HTERT RPE-1 (cell line): ENCODE results near the gene RASGEF1C.

Experiments
- in situ Hi-C: fragments of 300-500 bp; cut with MboI; formaldehyde crosslinking; loops from 4 replicates; pipeline ENCODE4 v1.14.3; 2020; ENCODE audit warnings: low sequenced_read_pairs

RASGEF1C gene

GRCh38 chr5:180187767-180188166 is 21.2 kb downstream of the RASGEF1C start:
- in situ Hi-C loops: no loop called here

DNA sequence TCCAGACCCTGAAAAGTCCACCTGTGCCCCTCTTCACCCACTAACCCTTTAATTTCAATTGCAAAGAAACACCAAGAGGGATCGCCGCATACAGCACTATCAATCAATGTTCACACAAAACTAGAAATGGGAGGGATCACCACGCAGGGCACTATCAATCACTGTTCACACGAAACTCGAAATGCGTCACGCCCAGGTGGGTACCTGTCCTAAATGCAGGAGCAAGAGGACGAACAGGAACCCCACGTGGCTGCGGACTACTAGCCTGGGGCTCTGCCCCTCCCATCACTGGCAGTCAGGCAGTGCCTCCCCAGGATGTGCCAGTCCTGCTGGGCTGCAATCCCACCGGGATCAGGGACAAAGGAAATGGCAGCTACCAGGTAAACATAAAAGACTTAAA is 28.2 kb downstream of the RASGEF1C start:
- in situ Hi-C loops: no loop called here

DNA sequence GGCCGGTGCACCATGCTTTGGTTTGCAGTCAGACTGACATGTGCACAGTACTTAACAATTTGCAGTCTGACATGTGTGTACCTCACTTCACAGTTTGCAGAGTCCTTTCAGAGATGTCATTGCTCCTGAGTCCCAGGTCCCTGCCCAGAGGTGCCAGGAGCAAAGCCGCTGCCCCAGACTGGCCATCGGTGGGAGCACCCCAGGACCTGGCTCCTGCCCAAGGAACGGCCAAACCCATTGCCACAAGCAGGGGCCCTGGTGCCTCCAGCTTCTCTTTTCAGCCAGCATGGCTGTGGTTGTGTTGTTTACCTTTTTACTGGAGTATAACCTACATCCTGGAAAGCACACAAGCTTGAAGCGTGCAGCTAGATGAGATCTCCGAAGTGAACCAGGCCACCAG is 28.6 kb downstream of the RASGEF1C start:
- in situ Hi-C loops: no loop called here

DNA sequence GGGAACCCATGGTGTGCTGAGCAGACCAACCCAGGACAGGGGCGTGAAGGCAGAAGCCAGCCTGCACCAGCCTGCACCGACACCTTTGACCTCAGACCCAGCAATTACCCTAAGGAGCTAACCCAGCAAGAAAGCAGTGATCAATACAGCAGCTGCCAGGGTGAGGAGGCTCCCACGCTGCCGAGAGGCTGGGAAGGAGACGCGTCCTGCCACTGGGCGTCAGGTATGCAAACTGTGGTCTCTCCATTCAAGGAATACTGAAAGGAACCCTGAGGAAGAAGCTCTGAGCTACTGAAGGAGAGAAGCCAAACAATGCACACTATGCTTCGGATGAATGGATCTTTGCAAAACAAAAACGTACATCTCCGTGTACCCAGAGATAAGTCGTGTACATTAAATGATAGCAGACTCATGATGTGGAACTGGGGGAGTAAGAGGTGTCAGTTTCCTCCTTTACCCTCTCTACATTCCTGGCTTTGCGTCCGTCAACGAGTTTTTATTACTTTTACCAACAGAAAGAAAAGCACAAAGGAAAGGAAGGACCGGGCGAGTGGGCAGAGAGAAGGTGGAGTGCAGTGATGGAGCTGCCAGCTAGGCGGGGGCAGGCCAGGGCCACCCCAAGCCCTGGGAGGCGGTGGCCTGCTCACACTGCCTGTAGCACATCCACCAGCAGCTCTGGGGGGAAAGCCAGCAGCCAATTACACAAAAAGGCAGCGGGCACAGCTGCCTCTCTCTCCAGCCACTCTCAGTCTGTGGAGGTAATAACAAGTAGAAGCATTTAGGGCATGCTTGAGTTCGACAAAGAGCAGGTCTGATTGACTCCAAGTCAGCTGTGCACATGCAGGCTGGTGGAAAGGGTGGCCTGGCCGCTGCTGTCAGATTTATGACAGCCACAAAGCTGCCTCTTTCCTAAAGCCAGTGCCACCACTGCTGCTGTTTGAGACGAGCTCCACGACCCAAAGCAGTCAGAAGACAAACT is 29.3 kb downstream of the RASGEF1C start:
- in situ Hi-C loops: no loop called here

- in situ Hi-C loops: no loop called here
Observed at GRCh38 chr5:180178531-180179441, 30.2 kb downstream of the RASGEF1C start.

- in situ Hi-C loops: no loop called here
Observed at GRCh38 chr5:180176191-180176590, 32.8 kb downstream of the RASGEF1C start.

- in situ Hi-C loops: no loop called here
Observed at GRCh38 chr5:180175015-180175431, 34.0 kb downstream of the RASGEF1C start.

- in situ Hi-C loops: no loop called here
Observed at GRCh38 chr5:180174587-180174972, 34.4 kb downstream of the RASGEF1C start.

DNA sequence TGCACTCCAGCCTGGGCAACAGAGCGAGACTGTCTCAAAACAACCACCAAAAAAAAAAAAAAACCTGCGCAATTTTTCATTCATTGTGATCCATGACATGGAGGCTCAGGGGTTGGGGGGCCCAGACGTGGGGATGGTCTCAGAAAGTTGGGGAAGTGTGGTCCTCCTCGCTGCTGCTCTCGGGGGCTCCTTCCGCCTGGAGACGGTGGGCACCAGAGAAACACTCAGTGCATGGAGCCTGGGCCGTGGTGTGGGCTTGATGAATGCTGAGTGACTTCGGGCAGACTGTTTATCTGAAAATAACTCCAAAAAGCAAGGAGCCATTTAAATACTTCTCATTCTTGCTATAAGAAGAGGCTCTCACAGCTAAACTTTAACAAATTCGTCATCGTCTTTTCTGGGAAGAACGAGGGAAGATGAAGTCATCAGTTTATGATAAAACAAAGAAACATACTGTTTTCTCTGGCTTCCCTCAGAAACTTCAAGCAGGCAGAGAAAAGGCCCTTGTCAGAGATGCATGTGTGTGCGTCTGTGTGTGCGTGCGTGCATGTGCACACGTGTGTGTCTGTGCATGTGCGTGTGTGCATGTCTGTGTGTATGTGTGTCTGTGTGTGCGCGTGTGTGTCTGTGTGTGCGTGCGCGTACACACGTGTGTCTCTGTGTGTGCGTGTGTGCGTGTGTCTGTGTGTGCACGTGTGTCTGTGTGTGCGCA is 35.0 kb downstream of the RASGEF1C start:
- in situ Hi-C loops: no loop called here

GRCh38 chr5:180173198-180173544 is 35.8 kb downstream of the RASGEF1C start:
- in situ Hi-C loops: no loop called here

- in situ Hi-C loops: no loop called here
Observed at GRCh38 chr5:180172447-180173197, 36.4 kb downstream of the RASGEF1C start.

DNA sequence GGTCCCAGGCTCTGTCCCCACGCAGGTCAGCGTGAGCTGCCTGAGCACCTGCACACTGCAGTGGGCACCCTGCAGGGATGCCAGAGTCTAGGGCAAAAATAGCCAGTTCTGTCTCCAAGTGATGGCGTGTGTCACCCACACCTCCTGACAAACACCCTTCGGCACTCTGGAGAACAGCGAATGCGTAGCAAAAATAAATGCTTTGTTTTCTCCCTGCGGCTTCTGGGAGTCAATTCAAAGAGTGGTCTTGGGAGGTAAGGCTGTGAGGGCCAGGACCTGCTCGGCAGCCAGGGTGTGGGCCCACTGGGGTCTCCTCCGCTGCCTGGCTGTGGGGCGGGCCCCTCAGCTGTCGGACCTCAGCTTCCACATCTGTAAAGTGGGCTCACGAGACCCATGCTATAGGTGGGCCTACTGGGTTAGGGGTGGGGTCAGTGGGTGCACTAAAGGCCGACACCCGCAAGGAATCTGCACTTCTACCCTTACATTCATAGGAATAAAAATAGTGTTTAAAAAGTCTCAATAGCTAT is 37.4 kb downstream of the RASGEF1C start:
- in situ Hi-C loops: no loop called here

DNA sequence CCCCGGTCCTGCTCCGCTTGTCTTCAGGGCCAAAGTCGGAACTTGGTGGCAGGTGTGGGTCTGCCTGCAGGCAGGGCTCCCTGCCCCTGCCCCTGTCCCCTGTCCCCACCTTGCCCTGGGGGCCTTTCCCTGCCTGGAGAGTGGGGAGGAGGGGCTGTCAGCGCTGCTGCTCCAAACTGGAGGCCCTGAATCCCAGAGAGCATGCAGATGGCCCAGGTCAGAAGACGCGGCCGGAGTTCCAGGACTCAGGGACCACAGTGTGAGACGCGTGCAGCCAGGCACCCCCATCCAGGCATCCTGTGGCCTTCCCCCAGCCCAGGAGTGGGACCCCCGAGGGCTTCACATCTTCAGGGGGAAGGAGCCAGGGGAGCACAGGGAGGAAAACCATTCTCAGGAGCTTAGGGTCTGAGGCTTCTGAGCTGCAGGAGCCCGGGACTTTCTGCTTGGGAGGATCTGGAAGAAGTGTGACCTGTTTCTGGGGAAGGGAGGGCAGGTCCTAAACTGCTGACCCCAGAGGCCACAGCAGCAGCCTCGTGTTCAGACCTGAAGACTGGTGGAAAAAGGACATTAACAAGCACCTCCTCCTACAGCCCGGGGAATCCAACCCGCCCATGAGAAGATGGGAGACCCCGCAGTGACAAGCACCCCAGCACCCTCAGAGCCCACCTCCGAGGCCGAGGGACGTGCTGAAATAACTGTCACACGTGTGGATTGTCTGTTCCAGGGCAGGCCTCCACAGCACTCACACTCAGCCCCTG is 38.0 kb downstream of the RASGEF1C start:
- in situ Hi-C loops: no loop called here

GRCh38 chr5:180170106-180170809 is 38.8 kb downstream of the RASGEF1C start:
- in situ Hi-C loops: no loop called here

- in situ Hi-C loops: no loop called here
Observed at GRCh38 chr5:180169248-180170105, 39.5 kb downstream of the RASGEF1C start.

DNA sequence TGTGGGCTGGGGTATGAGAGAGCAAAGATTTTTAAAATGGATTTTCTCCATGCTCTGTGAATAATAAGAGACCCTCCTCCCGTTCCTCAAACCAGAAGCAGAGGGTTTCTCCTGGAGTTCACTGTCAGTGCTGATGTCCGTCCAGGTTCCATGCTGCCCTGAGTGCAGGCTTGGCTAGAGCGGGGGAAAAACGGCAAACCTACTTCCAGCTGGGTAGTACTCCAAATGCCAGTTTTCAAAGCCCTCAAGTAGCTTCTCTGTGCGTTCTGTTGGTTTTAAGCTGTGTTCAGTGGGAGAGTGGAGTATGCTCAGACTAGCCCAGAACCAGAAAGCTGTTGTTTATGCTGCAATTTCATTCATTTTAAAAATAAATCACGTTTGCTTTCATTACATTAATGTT is 40.3 kb downstream of the RASGEF1C start:
- in situ Hi-C loops: no loop called here

DNA sequence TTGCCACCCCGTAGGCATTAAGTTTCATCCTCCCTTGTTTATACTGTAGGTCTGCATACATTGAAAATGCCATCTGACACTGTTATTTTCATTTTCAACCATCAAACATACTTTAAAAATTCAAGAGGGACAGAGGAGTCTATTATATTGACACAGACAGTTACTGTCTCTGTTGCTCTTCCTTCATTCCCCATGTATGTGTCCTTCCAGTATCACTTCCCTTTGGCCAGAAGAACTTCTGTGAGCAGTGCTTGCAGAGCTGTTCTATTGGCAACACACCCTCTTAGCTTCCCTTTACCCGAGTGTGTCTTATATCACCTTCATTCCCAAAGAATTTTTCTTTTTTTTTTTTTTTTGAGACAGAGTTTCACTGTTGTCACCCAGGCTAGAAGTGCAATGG is 42.8 kb downstream of the RASGEF1C start:
- in situ Hi-C loops: no loop called here

DNA sequence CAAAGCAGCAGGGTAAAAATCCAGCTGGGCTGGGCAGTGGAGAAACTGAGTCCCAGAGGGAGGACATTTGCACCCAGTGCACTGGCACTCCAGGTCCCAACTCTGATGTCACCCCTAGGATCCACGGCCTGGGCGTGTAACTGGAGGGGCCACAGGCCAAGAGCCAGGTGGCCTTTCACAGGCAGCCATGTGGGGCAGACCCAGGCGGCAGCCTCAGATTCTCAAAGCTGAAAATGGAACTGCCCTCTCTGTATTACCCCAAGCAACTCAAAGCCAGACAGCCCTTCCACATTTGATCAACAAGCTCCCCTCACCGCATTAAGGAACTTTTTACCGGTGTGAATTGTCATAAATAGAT is 46.7 kb downstream of the RASGEF1C start:
- in situ Hi-C loops: no loop called here
